ENCODE results near the gene TCF25. TPM values are rescaled to one million over a fixed set of nuclear protein-coding genes. Genes with fewer than 3 reads are reported as not detected.

The TCF25 gene
- total and polyA plus RNA-seq, 8 donors, result 124 to 748 (median 216) TPM

GRCh38 chr16:89880477-89881367 is 7.3 kb downstream of the TCF25 start:
- Histone ChIP-seq H3K9me3 (no peaks in the 10 kb centered on the region), H3K4me1 (peaks cover 0 to 22% (median 9%) of the 10 kb centered on the region in 4 donors), H3K27me3 (no peaks in the 10 kb centered on the region), H3K27ac (no peak overlapping the region), H3K36me3 (peaks cover 56 to 90% (median 82%) of the 10 kb centered on the region in 4 donors), H3K4me3 (no peak overlapping the region)
- no peak for TF ChIP-seq CTCF (IDR thresholded peaks at IDR 0.05)
- no peak for TF ChIP-seq POLR2AphosphoS5 (IDR thresholded peaks at IDR 0.05)
- no peak for TF ChIP-seq POLR2A (IDR thresholded peaks at IDR 0.05)
- no peak for TF ChIP-seq EP300 (IDR thresholded peaks at IDR 0.05)
- intact Hi-C loops (cut with DNase I; ENCODE audit: low total_unique reads), result no loop called here
- WGBS, 5 donors, result 84 to 89% (median 85%) methylated on average over 18 of the region's 18 CpGs
- DNase-seq, result no peak

- H3K4me1 ChIP-seq, result peaks cover 0 to 22% (median 6%) of the 10 kb centered on the region in 4 donors
- DNase-seq, result no peak
- no peak overlapping the region for H3K4me3 ChIP-seq
- H3K27me3 ChIP-seq, result no peaks in the 10 kb centered on the region
- peaks cover 61 to 90% (median 85%) of the 10 kb centered on the region in 4 donors for H3K36me3 ChIP-seq
- no peaks in the 10 kb centered on the region for H3K9me3 ChIP-seq
- no peak overlapping the region for H3K27ac ChIP-seq
- WGBS, 5 donors, result 87 to 94% (median 89%) methylated on average over 6 of the region's 6 CpGs
- TF ChIP-seq EP300 (IDR thresholded peaks at IDR 0.05), result no peak
- TF ChIP-seq POLR2A (IDR thresholded peaks at IDR 0.05), result no peak
- TF ChIP-seq CTCF (IDR thresholded peaks at IDR 0.05), result no peak
- no peak for TF ChIP-seq POLR2AphosphoS5 (IDR thresholded peaks at IDR 0.05)
- intact Hi-C loops (cut with DNase I; ENCODE audit: low total_unique reads), result no loop called here
Measured at GRCh38 chr16:89881368-89881730, 8.0 kb downstream of the TCF25 start.

GRCh38 chr16:89883346-89884040 is 10.1 kb downstream of the TCF25 start:
- Histone ChIP-seq H3K27me3 (no peaks in the 10 kb centered on the region), H3K27ac (no peak overlapping the region), H3K4me1 (peaks cover 0 to 11% (median 4%) of the 10 kb centered on the region in 4 donors), H3K4me3 (no peak overlapping the region), H3K36me3 (peaks cover 80 to 98% (median 97%) of the 10 kb centered on the region in 4 donors), H3K9me3 (no peaks in the 10 kb centered on the region)
- TF ChIP-seq EP300 (IDR thresholded peaks at IDR 0.05) (no peak), POLR2AphosphoS5 (IDR thresholded peaks at IDR 0.05) (no peak), CTCF (IDR thresholded peaks at IDR 0.05) (no peak), POLR2A (IDR thresholded peaks at IDR 0.05) (no peak)
- no peak for DNase-seq
- intact Hi-C loops (cut with DNase I; ENCODE audit: low total_unique reads), result no loop called here
- WGBS, 5 donors, result 90 to 92% (median 92%) methylated on average over 28 of the region's 28 CpGs

- no peak overlapping the region for H3K27ac ChIP-seq
- H3K36me3 ChIP-seq, result peaks cover 78 to 98% (median 97%) of the 10 kb centered on the region in 4 donors
- DNase-seq, result no peak
- H3K4me1 ChIP-seq, result peaks cover 0 to 11% (median 4%) of the 10 kb centered on the region in 4 donors
- no peak for TF ChIP-seq POLR2AphosphoS5 (IDR thresholded peaks at IDR 0.05)
- no peak for TF ChIP-seq EP300 (IDR thresholded peaks at IDR 0.05)
- no peak for TF ChIP-seq CTCF (IDR thresholded peaks at IDR 0.05)
- no peak for TF ChIP-seq POLR2A (IDR thresholded peaks at IDR 0.05)
- H3K27me3 ChIP-seq, result no peaks in the 10 kb centered on the region
- 93 to 98% (median 95%) methylated on average over 8 of the region's 8 CpGs for WGBS, 5 donors
- no peaks in the 10 kb centered on the region for H3K9me3 ChIP-seq
- intact Hi-C loops (cut with DNase I; ENCODE audit: low total_unique reads), result no loop called here
- no peak overlapping the region for H3K4me3 ChIP-seq
Measured at GRCh38 chr16:89884041-89884421, 10.6 kb downstream of the TCF25 start.
